ENCODE results near the gene ACOT6.
"Not testable (repeated sequence)": the region's sequence is repeated elsewhere in the genome, so short reads cannot be mapped to it uniquely, and the experiment has no call there.

The ACOT6 gene

DNA sequence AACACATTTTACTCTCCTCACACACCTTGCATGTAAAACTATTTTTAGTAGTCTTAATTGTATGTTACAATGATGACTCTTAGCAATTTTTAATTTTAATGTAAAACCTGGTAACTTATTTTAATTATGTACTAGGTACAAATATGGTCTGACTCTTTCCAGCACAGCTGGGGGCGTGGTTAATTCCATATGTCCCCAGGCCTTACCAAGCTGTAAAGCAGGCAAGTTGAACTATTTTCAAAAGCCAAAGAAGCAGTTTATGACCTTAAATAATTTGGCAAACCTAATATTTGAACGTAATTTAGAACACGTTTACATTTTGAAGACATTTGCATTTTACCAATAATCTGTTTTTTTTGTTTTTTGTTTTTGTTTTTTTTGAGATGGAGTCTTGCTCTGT is 9.3 kb upstream of the ACOT6 start:
- DNase-seq = no peak

GRCh38 chr14:73606271-73606670 is 6.0 kb upstream of the ACOT6 start:
- no peak for DNase-seq

GRCh38 chr14:73607241-73607640 is 5.1 kb upstream of the ACOT6 start:
- DNase-seq = no peak

DNA sequence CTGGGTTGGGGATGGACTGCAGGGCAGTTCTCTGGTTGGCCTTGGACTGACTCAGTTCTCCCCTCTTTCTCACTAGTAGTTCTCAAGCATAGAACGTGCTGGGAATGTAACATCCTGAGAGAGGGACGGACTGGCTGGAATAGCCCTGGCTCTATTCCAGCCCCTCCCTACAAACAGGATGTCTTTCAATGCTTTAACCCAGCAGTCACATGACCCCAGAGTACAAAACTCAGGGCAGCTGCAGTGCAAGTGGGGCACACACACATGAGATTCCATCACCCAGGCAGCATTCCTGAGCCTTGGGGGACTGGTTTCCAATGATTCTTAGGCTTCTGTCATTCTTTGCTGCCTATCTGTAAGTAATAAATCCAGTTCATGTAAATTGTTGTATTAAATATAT is 1.6 kb upstream of the ACOT6 start:
- DNase-seq = no peak

DNA sequence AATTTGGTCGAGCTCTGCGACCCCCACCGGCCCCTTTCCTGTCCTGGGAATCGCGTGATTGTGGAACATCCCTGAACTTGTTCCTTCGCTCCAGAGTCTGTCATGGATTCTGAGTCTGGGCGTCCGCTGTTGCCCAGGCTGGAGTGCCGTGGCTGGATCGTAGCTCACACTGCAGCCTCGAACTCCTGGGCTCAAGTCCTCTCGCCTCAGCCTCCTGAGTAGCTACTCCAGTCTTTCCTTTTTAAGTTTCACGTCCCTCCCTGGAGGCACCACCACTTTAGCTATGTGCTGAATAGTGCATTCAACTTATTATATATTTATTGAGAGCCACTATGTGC is 698 bp downstream of the ACOT6 start:
- no peak for DNase-seq

DNA sequence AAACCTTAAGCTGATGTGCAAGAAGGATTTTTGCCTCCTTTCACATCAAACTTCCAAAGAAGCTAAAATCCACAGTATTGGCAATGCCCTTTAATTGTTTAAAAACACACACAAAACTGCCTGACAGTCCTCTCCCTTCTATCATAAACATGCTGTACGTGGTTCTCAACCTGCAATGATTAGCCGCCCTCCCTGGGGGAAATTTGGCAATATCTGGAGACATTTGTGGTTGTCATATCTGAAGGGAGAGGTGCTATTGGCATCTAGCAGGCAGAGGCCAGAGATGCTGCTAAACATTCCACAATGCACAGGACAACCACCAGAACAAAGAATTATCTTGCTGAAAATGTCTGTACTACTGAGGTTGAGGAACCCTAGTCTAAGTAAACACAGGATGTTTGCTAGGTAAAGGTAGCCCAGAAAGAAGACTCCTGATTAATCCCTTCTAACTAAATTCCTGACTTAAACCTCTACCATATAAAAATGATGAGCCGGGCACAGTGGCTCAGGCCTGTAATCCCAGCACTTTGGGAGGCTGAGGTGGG is 1.2 kb downstream of the ACOT6 start:
- no peak for DNase-seq

DNA sequence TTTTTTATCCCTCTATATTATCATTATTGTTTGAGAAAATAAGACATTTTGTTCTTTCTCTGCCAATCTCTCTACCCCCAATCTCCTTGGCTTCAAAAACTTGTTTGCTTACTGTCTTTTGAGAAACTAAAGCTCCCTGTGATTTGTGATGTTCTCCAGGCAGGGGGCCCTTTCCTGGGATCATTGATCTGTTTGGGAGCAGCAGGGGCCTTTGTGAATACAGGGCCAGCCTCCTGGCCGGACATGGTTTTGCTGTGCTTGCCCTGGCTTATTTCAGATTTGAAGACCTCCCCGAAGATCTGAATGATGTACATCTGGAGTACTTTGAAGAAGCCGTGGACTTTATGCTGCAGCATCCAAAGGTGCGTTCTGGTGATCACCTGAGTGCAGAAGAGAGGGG is 4.5 kb downstream of the ACOT6 start:
- no peak for DNase-seq

GRCh38 chr14:73619524-73619923 is 7.2 kb downstream of the ACOT6 start:
- DNase-seq = no peak

- DNase-seq = no peak
Observed at GRCh38 chr14:73620268-73620667, 8.0 kb downstream of the ACOT6 start.

- no peak for DNase-seq
Observed at GRCh38 chr14:73623504-73624054, 11.3 kb downstream of the ACOT6 start.

DNA sequence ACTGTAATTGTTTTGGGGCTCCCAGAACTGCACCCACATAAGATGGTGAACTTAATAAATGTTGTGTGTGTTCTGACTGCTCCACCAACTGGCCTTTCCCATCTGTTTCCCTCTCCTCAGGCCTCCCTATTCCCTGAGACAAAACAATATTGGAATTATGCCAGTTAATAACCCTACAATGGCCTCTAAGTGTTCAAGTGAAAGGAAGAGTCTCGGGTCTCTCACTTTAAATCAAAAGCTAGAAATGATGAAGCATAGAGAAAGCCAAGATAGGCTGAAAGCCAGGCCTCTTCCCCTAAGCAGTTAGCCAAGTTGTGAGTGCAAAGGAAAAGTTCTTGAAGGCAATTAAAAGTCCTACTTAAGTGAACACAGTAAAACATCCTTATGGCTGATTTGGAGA is 13.4 kb downstream of the ACOT6 start:
- DNase-seq = no peak

- no peak for DNase-seq
Observed at GRCh38 chr14:73627151-73627558, 14.8 kb downstream of the ACOT6 start.

DNA sequence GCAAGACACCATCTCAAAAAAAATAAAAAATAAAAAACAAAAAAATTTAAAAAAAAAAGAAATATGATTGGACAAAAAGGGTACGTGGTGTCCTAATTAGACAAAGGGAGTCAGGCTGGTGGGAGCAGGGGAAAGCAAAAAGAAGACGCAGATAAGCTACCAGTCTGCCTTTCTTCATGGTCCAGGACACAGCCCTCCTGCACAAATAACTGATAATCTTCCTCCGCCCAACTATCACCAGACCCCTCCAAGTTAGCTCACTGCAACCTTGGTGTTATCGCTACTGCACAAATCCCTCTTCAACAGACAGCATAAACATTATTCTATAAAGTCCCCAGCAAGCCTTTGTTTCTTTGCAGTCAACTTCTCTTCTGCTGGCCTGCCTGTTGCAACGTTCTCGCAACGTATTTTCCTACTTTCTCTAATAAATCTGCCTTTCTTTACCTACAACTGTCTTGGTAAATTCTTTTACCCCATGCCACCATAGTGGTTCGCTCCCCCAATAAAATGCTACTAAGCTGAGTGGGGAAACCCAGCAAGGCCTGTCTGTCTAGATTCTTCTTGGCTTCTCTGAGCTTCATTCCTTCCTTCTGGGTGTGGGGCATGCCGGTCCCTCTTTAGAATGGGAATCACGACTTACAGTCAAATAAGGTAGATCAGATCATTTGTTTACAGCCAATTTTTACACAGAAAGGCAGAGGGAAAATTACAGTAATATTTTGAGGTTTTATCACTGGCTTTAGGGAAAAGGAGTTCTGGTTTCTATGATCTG is 17.9 kb downstream of the ACOT6 start:
- no peak for DNase-seq

DNA sequence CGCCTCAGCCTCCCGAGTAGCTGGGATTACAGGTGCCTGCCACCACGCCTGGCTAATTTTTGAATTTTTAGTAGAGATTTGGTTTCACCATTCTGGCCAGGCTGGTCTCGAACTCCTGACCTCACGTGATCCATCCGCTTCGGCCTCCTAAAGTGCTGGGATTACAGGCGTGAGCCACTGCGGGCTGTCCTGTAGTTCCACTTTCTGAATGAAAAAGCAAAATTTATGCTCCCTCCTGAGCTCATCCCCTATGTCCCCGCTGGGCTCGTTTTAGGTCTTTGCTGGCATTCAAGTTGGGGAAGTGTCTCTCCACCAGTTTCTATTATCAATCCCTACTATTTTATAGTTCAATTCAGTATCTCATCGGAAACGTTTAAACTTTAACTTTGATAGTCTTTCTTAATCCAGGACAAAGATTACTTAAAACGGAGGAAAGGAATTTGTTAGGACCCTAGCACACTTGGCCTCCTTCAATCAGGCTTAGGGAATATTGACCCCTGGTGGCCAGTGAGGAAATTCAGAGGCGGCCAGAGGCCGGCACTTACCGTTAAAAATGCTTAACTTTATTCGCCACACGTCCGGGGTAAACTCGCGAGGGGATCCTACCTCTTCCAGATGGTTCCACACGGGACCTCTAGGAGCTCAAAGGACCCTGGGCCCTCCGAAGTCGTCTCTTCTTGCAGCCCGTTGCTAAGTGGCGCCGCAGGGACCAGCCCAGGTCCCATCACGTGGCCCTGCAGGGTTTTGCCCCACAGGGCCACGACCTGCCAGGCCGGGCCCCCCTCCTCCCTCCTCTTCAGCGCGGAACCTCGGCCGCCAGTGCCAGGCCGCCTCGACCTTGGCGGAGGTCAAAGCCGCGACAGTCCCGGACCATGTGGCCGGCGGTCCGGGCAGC is 21.0 kb downstream of the ACOT6 start:
- DNase-seq = peak; percentile 69

DNA sequence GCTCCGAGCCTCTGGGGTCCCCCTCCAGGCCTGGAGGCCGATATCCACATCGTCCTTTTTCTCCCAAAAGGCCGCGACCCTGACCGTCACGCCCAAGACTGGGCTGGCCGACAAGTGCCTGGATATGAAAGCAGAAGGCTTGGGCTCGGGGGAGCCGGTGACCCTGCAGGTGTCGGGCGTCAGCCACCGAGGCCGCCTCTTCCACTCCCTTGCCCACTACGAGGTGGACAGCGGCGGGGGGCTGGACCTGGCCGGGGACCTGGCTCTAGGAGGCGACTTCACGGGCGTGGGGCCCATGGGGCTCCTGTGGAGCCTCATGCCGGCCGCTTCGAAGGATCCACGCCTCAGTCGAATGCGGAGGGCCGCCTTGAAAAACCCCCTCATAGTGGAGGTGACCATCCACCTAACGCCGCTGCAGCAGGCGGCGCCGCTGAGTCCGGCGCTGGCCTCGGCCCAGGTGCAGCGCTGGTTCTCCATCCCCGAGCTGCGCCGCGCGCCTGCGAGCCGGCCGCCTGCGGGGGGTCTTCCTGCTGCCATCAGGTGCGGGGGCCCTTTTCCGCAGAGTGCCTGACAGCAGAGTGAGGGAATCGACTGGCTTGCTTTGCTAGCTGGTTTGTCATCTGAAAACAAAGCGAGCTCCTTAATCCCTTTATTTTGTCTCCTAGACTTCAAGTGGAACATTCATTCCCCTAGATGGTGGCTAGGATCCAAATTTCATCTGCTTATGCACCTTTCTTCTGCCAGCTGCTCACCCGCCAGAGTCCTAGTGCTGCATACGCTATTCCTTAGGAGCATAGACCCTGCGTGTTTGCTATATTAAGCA is 21.9 kb downstream of the ACOT6 start:
- DNase-seq = peak; percentile 29

DNA sequence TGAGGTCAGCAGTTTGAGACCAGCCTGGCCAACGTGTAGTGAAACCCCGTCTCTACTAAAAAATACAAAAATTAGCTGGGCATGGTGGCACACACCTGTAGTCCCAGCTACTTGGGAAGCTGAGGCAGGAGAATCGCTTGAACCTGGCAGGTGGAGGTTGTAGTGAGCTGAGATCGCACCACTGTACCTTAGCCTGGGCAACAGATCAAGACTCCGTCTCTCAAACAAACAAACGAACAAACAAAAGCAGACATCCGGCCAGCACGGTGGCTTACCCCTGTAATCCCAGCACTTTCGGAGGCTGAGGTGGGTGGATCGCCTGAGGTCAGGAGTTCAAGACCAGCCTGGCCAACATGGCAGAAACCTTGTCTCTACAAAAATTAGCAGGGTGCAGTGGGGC is 24.0 kb downstream of the ACOT6 start:
- DNase-seq = not testable (repeated sequence)

DNA sequence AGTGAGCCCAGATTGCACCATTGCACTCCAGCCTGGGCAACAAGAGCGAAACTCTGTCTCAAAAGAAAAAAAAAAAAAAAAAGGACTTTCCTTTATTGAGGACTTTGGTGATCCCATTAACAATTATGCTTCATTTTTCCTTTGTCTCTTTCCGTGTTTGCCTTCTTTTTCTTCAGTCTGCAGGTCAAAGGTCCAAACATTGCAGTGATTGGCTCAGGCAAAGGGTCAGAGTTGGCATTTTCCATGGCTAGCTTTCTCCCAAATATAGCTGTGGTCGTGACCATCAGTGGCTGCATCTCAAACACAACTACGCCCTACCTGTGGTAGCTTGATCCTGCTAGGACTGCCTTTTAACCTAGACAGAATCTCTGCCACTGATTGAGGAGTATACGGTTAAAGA is 25.5 kb downstream of the ACOT6 start:
- no peak for DNase-seq

- no peak for DNase-seq
Observed at GRCh38 chr14:73640796-73641365, 28.6 kb downstream of the ACOT6 start.

DNA sequence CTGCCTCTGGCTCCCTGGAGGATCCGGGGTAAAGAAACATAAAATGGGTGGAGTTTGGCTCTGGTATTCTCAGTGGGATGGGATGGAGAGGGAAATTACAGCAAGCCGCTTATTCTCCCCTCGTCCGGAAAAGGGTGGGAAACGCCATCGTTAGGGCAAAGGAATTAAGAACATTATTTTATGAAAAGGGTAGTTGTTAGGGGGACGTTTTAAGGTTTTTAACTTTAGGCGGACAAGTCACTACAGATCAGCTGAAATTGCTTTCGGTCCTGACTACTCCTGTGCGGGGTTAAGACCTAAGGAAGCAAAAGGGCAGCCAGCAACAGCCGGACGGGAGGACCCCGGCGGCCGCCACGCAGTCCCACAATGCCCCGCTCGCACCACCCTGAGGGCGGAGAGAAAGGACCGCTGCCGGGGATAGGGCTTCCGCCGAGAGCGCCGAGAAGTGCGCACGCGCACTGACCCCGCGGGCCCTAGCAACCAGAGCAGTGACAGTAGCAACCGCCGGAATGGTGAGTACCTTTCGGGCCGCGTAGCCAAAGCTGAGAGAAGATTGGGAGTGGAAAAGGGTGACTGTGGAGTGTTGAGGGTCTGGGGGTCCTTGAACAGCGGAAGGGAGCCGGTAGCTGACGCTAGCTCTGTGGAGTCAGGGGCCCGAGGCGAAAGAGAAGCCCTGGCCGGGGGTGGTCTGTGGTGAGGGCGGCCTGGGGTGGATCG is 32.4 kb downstream of the ACOT6 start, which contains the start of gene DNAL1:
TSS of gene DNAL1 (plus strand) at position 456 of the 717 bp plus-strand sequence. CDS start at position 510, 54 bp downstream.
- DNase-seq = peak; percentile 93

DNA sequence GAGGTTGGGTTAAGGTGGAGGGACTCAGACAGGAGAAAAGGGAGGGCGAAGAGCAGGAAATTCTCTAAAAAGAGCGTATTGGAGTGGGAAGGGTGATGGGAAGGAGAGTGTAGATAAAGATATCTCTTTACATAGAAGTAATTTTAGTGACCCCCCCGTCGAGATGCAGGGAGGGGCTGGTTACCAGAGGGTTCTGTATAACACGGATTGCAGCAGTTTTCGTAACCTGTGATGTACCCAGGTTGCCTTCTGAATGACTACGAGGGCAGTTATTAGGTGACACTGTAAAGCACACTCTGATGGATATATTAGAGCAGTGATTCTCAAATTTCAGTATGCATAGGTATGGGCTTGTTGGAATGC is 32.9 kb downstream of the ACOT6 start:
- DNase-seq = no peak

DNA sequence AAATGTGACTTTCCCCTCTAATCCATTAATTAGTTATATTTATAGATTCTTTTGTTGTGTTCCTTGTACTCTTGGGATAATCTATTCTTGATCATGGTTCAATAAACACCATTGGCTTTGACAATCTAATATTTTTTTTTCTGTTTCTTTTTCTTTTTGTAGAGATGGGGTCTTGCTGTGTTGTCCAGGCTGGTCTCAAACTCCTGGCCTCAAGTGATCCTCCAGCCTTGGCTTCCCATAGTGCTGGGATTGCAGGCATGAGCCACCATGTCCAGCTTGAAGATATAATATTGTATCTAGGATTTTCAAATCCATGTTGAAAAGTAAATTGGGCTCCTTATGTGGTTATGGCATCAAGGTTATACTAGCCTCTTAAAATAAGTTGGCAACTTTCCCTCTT is 38.7 kb downstream of the ACOT6 start:
- no peak for DNase-seq

DNA sequence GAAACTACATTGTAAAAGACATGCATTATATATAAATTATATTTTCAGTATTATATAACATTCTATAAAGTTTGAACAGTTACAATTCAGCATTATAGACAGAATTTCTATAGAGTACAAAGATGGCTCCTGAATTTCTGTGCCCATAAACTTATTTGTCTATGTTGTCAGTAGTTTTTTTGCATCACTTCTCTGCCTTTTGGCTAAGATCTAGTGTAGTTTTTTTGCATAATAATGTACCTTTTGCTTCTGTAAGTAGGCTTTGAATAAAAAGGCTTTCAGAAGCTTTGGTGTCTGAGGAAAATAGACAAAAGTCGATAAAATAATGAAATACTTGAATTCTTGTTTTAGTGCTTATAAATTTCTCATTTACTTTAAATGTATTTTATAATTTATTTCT is 43.5 kb downstream of the ACOT6 start:
- no peak for DNase-seq
